Stimulated activated CD4-positive, alpha-beta T cell treated with anti-CD3 and anti-CD28 coated beads, Interleukin-15, amount 100 ng/mL, for 48 hours (primary cell): ENCODE measurements around the gene MESD.
A peak's percentile ranks its signal among the peaks of the same experiment; 100 is the strongest.

Experiments used
- DNase-seq, 2 donors: peaks; one replicate each; pipeline ENCODE4 v3.0.0-alpha.2; 2020; ENCODE audit warnings: low read depth in 2 of 2

MESD gene

GRCh38 chr15:80989518-80990478, at the start of gene MESD:
TSS of gene MESD (minus strand) at chr15:80989819. CDS start at chr15:80989791, 28 bp downstream.
- peak; percentile 95 to 99 for DNase-seq

GRCh38 chr15:81038975-81039607, 49.5 kb upstream of the MESD start:
- no peak for DNase-seq

- DNase-seq, result no peak
Observed at GRCh38 chr15:81037952-81038743, 48.5 kb upstream of the MESD start.

DNA sequence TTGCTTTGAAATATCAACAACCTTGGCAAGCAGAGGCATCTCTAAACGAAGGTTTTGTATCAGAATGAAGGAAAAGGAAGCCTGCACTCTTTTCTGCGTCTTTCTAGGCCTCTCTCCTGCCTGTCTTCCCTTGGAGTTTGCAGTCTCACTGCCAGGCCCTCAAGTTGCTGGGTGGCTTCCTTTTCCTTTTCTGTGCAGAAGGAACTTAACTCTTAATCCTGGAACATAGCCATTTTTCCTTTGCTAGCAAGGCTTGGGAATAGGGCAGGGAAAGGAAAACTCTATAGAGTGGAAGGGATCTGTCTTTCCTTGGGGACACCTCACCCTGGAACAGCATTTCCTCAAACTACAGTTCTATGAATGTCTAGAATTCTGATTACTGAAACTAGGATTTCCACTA, 43.9 kb upstream of the MESD start:
- no peak for DNase-seq

- DNase-seq, result no peak
Observed at GRCh38 chr15:81032818-81033217, 43.2 kb upstream of the MESD start.

DNA sequence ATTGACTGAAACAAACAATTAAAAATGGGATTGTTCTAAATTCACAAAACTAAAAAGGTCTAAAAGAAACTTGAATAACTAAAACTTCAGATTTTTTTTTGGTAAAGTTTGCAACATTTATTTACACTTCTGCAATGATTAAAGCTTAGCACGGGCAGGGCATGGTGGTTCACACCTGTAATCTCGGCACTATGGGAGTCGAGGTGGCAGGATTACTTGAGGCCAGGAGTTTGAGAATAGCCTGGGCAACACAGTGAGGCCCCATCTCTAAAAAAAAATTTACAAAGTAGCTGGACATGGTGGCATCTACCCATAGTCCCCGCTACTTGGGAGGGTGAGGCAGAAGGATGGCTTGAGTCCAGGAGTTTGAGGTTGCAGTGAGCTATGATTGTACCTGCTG, 42.7 kb upstream of the MESD start:
- no peak for DNase-seq

DNA sequence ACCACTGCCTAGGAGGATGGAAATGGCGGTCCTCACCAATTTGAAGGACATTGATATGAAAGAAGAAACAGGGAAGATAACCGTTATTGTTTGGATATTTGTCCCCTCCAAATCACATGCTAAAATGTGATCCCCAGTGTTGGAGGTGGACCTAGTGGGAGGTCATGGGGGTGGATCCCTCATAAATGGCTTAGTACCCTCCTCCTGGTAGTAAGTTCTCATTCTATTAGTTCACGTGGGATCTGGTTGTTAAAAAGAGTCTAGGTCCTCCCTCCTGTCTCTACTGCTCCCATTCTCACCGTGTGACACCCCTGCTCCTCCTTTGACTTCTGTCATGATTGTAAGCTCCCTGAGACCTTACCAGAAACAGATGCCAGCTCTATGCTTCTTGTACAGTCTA, 41.6 kb upstream of the MESD start:
- DNase-seq, result no peak

GRCh38 chr15:81030301-81030750, 40.7 kb upstream of the MESD start:
- DNase-seq, result no peak

DNA sequence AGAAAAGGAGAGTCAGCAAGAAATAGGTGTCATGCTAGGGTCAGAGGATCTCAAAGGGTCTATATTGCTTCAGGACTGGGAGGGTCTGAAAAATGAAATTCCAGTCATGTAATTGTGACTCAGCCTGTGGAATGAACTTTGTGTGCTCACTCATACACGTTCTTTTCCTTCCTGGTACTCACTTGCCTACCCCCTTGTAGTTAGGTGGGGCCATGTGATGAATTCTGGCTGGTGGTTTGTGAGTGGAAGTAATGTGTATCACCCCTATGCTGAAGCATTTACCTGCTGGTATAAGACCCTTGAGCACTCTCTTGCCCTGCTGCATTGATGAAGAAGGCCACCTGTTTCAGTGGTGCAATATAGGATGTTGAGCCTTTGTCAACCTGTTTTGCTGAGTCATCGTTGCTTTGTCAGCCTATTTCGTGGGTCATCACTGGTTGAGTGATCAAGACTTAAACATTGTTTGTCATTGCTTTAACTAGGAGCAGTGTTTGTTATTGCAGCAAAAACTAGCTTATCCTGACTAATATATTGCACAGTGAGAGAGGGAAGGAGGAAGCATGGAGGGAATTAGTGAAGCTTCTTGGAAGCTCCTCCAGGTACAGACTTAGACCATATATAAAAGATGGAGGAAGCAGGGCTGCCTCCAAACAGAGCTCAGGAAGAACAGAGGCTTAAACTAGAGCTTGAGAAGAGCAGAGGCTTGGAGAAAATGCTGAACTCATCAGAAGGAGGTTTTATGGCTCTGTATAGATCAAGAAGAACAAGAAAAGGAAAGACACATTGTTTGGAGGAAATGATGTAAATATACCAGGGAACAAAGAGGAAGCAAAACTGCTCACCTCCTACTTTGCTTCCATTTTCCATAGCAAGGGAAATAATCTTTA, 40.0 kb upstream of the MESD start:
- DNase-seq, result no peak

- DNase-seq, result no peak
Observed at GRCh38 chr15:81026836-81027599, 37.4 kb upstream of the MESD start.

DNA sequence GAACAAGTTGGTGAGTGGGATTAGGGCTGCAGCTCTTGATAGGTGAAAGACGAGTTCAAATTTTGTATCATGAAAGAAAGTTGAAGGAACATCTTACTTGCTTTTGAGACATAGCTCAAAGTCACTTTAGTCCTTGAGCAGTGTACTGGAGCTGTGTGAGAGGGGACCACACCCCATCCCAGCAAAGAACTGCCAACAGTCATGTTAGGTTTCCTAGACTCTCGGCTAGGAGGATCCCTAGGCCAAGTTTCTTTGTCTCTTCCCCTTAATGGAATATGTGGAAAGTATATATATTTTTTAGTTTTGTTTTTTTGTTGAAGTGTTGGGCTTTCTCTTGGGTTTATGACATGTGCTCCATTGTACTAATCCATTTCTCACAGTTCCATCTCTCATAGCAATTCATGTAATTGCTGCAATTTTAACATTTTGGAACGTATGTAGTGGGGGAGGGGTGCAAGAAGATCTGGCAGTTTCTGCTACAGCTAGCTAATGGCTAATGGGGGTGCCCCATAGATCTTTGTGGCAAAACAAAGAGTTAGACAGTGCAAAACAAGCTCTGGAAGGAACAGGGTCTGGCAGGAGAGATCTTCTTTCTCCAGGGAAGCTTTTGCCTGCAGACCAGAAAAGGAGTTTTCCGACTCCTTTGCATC, 36.2 kb upstream of the MESD start:
- DNase-seq, result no peak

DNA sequence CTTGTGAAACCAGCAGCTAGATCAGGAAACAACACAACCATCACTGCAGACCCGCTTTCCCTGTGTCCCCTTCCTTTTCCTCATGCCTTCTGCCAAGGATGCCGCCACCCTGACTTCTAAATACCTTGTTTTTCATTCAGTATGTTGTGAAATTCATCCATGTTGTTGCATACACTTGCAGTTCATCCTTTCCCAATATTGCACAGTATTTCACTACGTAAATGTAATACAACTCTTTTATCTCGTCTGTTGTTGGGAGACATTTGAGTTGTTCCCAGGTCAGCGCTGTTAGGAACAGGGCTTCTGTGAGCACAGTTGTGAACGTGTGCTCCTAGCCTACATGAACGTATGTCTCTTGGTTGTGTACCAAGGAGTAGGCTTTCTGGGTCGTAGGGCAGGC, 35.3 kb upstream of the MESD start:
- DNase-seq, result no peak

DNA sequence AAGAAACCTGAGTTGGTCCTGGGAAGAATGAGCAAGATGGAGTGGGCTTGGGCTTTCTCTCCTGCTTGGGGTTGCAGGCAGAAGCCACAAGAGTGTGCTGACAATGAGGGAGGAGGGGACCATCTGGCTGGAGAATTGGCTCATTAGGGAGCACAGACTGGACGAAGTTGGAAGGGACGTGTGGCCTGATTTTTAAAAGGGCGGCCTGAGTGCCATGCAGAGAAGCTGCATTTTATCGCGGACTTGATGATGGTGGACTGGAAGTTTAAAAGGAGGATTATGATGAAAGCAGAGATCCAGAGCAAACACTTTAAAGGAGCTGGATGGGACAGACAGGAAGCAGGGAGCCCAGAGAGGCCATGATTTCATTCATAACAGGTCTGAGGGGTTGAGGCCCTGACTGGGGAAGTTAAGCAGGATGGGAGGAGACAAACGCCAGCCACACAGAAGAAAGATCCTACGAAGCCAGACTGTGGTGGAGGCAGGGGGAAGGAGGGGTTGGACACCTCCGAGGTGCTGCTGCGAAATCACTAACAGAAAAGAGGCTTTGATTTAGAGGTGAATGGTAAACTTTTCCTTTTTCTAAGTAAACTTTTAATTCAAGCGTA, 34.8 kb upstream of the MESD start:
- DNase-seq, result no peak

DNA sequence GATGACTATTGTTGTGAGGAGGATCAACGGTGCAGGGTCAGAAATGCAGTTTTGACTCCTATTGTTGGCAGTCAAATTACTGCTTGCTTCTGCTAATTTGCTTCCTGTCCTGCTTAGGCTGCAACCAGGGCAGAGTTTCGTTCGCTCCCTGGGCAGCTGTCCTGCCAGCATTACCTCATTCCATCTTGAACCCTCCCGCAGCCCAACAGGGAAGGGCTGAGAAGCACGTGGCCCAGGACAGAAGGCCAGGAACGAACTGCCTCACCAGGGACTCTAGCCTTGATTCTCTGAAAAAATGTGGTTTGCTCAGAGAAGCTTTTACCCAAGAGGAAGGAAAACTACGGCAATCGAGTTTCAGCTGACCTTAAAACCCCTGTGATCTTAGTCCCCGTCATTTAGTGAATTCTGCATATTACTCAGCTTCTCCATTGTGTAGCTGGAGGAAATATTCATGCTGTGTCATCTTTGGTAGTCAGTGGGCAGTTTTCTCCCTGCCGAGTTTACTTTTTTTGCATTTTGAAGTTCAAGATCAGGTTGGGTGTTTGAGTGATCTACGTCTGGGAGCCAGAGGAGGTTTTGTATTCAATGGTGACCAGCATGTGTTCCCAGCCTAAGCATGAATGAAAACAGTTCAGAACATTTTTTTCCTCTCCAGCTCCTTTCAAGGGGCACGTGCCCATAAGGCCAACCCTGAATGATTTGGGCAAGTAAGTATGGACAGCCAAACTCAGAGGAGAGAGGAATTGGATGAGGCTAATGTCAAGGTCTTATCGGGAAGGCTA, 34.1 kb upstream of the MESD start:
- DNase-seq, result no peak

DNA sequence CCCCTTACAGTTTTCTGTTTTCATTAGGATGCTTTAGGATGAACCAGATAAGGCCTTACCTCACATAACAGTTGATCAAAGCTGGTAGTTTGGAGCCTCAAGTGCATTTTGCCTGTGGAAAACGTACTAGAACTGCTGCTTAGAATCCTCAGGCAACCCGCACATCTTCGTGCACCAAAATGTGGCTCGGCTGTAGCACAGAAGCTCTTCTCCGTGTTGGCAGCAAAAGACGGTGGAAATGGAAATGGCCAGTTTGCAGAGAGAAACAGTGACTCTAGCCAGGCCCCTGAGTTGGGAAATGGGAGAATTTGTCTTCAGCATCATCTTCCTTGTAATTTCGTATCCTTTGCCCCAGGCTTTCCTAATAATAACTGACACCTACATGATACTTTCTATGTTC, 31.7 kb upstream of the MESD start:
- DNase-seq, result no peak

DNA sequence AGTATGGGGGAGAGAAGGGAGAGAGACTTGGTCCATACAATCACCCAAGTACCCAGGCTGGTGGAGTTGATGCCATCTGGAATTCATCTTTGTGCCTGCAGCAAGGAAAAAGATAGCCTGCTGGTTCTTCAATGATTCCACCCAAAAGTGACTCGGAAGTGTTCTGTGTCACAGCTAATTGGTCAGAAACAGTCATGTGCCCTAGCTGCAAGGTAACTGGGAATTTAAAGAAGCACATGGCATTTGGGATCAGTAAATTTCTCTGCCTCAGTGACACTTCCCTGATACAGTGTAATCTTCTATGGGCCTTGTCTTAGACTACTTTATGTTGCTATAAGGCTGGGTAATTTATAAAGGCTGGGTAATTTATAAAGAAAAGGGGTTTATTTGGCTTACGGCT, 28.6 kb upstream of the MESD start:
- DNase-seq, result no peak

- no peak for DNase-seq
Observed at GRCh38 chr15:81016489-81017068, 27.0 kb upstream of the MESD start.
